ENCODE results near the gene SDHA.
"Not testable (repeated sequence)": the region's sequence is repeated elsewhere in the genome, so short reads cannot be mapped to it uniquely, and the experiment has no call there.

The SDHA gene

GRCh38 chr5:186091-187041 is 31.8 kb upstream of the SDHA start:
- no peak for DNase-seq

GRCh38 chr5:187042-187431 is 31.1 kb upstream of the SDHA start:
- DNase-seq = no peak

GRCh38 chr5:187617-188451 is 30.3 kb upstream of the SDHA start:
- no peak for DNase-seq

- peak; percentile 72 for DNase-seq
Observed at GRCh38 chr5:188488-189481, 29.3 kb upstream of the SDHA start.

GRCh38 chr5:189486-189885 is 28.6 kb upstream of the SDHA start:
- DNase-seq = no peak

GRCh38 chr5:189976-190365 is 28.1 kb upstream of the SDHA start:
- no peak for DNase-seq

GRCh38 chr5:190366-191035 is 27.6 kb upstream of the SDHA start:
- no peak for DNase-seq

GRCh38 chr5:191036-191948 is 26.8 kb upstream of the SDHA start, which contains the start of gene LRRC14B:
Gene LRRC14B (plus strand): TSS chr5:191495. CDS start chr5:191539, 44 bp downstream.
- no peak for DNase-seq

GRCh38 chr5:191949-192690 is 26.0 kb upstream of the SDHA start:
- DNase-seq = no peak

GRCh38 chr5:192691-192969 is 25.5 kb upstream of the SDHA start:
- DNase-seq = no peak

- no peak for DNase-seq
Observed at GRCh38 chr5:192970-193831, 24.9 kb upstream of the SDHA start.

- no peak for DNase-seq
Observed at GRCh38 chr5:194102-194501, 24.0 kb upstream of the SDHA start.

GRCh38 chr5:194603-195209 is 23.4 kb upstream of the SDHA start:
- DNase-seq = no peak

- DNase-seq = no peak
Observed at GRCh38 chr5:195401-196160, 22.5 kb upstream of the SDHA start.

- DNase-seq = no peak
Observed at GRCh38 chr5:196350-196749, 21.8 kb upstream of the SDHA start.

- DNase-seq = not testable (repeated sequence)
Observed at GRCh38 chr5:197031-197430, 21.1 kb upstream of the SDHA start.

- DNase-seq = no peak
Observed at GRCh38 chr5:197892-198489, 20.1 kb upstream of the SDHA start.

Data from NCI-H226 (cell line).